Tibial nerve (tissue), 3 donors: ENCODE results near the gene SHTN1.

Experiments
- EP300 ChIP-seq, 2 donors: sonication (generic); formaldehyde crosslinking; IDR thresholded peaks; one replicate each; pipeline ENCODE4 v1.6.1; 2017; ENCODE audit warnings: antibody characterized with exemption in 2 of 2, mild to moderate bottlenecking in 1 of 2
- POLR2A ChIP-seq, 2 donors: fragments of 450-650 bp; IDR thresholded peaks; one replicate each; pipeline ENCODE4 v1.6.1; 2017; ENCODE audit warnings: antibody characterized with exemption in 2 of 2, mild to moderate bottlenecking in 2 of 2, moderate library complexity in 2 of 2

- TF ChIP-seq POLR2A (IDR thresholded peaks at IDR 0.05): no peak
- no peak for TF ChIP-seq EP300 (IDR thresholded peaks at IDR 0.05)
Observed at GRCh38 chr10:116836083-116836482, 168.9 kb downstream of the SHTN1 start.
